Smooth muscle cell of the brain vasculature (primary cell): ENCODE results near the gene AKAP7.
"Not testable (repeated sequence)": the region's sequence is repeated elsewhere in the genome, so short reads cannot be mapped to it uniquely, and the experiment has no call there.

Experiments used
- DNase-seq: peaks from one replicate; pipeline ENCODE4 v3.0.0-alpha.2; 2012; ENCODE audit warnings: low read depth, low spot score

Gene AKAP7

DNA sequence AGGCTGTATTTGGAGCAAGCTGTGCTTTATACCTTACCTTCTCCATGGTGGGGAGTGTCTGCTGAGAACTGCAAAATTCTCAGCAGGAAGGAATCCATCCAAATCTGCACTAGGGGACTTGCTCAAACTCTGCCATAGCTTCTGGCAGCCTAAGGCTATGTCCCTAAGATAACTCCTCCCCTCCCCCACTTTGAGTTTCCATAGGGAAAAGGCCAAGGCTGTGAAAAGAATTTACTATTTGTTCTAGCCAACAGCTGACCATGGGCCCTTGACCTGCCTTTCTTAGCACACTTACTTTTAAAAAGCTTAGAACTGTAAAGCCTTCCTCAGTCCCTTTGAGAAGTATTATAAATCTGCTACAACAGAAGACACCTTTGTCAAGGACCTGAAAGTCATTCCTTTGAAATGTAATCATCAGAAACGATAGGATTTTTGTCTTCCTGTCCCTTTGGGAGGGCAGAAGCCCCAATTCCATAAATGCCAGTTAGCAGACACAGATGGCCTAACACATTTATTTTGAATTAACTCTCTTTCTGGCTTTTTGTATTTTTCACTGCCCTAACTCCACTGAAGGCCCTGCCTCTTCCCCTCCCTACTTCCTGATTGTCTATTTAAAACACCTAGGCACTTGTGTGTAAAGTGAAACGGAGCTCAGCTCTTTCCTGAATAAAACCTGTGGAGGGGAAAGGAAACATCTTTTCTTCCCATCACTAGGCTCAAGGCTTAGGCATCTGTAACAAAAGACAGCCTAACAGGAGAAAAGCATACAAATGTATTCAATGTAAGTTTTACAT, 157.1 kb downstream of the AKAP7 start:
- DNase-seq: no peak

DNA sequence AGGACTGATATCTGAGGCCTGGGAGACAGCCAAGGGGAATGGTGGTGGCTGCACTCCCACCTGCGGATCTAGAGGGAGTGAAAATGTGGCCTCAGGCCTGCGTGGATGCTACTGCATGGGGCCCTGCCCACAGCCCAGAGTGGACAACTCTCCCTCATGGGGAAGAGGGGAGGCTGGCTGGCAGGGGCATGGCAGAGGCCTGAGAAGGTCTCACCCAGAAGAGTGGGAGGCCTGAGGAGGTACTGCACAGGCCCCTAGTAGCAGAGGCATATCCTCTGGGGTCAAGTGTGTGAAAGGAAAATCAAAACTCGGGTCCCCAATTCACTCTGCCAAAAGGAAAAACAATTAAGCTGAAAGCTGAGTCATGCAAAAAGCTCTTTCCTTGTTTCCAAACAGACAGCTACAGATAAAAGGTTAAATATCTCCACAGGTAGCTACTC, 158.2 kb downstream of the AKAP7 start:
- no peak for DNase-seq

DNA sequence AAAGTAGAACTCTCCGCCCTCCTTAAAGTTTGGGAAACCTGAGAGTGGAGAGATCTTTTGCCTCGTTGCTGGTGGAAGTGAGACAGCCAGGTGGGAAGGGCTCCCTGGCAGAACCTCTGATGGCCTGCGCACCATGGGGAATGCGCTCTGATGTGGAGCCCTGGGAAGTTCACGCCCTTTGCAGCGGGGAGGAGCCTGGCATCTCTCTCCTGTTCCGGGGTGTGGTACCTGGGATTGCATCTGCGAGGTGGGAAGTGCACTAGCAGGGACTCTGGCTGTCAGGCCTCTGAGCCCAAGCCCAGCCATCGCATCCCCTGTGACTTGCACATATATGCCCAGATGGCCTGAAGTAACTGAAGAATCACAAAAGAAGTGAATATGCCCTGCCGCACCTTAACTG, 159.8 kb downstream of the AKAP7 start:
- no peak for DNase-seq

DNA sequence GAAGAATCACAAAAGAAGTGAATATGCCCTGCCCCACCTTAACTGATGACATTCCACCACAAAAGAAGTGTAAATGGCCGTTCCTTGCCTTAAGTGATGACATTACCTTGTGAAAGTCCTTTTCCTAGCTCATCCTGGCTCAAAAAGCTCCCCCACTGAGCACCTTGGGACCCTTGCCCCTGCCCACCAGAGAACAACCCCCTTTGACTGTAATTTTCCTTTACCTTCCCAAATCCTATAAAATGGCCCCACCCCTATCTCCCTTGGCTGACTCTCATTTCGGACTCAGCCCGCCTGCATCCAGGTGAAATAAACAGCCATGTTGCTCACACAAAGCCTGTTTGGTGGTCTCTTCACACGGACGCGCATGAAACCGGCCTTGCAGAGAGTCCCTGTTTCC, 165.6 kb downstream of the AKAP7 start:
- DNase-seq: not testable (repeated sequence)

DNA sequence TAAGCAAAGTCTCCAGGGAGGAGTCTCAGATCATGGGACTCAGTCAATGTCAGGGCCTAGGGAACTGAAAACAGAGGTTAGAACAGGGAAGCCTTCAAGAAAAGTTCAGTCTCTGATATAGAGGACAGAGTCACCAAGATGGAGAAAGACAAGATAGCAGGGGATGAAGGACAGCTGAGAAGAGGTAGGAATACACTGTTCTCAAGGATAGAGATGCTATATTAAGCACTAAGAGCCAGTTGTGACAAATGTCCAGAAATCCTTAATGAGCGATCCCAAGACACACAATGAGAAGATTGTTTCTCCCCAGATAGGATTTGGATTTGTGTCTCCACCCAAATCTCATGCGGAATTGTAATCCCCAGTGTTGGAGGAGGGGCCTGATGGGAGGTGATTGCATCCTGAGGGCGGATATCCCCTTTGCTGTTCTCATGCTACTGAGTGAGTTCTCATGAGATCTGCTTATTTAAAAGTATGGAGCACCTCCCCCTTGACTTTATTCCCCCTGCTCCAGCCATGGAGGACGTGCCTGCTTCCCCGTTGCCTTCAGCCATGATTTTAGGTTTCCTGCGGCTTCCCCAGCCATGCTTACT, 168.2 kb downstream of the AKAP7 start:
- DNase-seq: no peak

DNA sequence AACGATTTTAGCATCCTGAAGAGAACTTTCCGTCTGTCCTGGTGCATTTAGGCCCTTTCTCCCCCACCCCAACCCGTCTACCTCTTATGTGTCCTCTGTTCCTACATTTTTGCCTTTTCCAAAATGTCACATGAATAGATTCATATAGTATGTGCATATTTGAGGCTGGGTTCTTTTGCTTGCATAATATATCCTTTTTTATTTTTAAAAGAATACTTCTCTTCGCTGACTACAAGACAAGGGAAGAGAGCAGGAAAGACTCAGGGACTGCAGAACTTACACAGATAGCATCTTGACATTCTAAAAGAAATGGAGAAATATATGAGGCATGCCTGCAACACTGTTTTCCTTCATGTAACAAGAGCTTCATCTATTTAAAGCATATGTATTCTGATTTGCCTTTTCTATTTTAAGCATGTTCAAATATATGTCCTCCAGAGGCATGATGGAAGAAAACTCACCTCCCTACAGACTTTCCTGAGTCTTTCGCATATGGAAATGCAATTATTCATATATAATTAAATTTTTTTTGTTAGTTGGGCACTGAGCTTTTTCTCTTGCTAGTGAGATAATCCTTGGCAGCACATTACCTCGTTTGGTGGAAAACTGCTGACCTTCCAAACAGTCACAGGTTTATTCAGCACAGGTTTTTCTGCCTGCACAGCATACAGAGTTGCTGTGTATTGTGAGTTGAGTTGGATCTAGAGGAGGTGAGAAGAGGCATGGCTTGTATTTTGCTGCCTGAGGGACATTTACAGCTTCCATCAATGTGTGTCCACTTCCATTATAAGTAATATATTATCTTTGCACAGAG, 170.0 kb downstream of the AKAP7 start:
- no peak for DNase-seq

DNA sequence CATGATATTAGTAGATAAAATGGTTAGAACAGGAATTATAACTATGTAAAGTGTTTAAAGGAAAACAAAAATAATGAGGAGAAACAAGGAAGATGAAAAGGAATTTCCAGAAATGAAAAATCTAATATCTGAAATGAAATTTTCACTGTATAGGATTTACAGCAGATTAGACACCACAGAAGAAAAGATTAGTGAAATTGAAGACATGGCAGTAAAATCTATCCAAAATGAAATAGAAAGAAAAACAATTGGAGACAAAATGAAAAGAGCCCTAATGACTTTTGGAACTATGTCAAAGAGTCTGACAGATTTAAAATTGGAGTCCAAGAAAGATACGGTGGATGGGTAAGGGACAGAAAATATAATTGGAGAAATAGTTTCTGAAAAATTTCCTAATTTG, 174.2 kb downstream of the AKAP7 start:
- no peak for DNase-seq

DNA sequence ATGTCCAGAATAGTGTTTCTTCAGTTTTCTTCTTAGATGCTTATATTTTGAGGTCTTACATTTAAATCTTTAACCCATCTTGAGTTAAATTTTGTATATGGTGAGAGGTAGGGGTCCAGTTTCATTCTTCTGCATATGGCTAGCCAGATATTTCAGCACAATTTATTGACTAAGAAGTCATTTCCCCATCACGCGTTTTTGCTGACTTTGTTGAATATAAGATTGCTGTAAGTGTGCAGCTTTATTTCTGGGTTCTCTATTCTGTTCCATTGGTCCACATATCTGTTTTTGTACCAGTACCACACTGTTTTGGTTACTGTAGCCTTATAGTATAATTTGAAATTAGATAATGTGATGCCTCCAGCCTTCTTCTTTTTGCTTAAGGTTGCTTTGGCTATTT, 179.6 kb downstream of the AKAP7 start:
- no peak for DNase-seq

DNA sequence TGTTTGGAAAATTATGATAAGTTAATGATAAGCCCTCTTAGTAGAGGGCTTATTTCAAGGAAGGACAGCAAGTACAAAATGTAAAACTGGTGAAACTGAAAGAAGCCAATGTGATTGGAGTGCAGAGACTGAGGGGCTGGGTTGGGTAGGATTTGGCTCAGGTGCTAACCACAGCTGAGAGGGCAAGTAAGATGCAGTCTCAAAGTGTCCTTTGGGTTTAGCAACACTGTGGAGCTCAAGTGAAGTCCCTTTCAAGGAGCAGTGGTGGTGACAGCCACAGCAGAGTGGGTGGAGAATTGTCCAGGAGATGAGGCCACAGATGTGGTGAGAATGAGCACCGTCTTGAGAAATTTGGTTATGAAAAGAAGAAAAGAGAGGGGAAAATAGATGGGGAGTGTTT, 181.4 kb downstream of the AKAP7 start:
- DNase-seq: no peak

DNA sequence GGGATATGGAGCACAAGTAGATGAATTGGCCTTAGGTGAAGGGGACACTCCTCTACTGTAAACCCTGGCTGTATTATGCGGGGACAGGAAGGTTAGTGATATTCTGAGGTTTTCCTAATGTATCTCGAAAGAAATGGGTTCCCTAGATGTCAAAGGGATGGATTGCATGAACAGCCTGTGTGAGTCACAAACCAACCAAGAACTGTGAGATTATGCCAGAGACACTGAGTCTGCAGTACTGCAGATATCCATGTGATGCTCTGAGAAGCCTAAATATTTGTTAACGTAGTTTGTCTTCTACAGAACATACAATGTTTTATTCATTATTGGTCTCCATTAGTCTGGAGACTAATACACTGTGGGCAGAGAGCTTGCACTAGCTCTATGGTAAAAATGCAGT, 182.2 kb downstream of the AKAP7 start:
- DNase-seq: no peak

DNA sequence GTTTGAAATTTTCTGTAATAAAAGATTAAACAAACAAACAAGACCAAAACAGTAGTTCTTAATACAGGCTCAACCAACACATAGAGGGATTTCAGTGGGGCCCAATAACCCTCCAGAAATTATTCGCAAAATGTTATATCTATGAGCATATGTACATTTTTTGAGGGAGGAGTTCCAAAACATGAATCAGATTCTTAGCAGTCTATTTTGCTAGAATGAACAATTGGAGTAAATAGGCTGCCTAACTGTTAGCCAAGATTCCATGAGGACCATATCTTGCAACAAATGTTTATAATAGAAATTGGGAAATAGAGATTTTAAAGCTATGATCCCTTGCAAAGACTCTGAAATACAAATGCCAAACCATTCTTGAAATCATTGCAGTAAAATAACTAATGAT, 186.3 kb downstream of the AKAP7 start:
- no peak for DNase-seq

DNA sequence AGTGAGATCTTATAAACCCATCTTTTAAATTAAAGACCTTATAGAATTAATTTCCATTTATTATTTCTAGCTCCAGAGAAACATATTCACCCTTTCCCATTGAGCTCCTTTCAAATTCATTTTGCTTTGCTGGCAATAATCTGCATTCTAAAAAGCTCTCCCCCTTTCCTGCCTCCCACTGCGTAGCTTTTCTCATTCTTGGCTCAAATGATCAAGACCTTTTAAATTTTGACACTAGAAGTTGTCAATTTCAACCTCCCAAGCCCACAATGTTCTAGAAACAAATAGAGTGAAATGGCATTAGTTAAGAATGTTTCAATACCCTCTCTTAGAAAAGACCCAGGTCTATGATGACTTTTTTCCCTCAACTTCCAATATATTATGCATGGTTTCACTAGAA, 186.9 kb downstream of the AKAP7 start:
- DNase-seq: no peak

DNA sequence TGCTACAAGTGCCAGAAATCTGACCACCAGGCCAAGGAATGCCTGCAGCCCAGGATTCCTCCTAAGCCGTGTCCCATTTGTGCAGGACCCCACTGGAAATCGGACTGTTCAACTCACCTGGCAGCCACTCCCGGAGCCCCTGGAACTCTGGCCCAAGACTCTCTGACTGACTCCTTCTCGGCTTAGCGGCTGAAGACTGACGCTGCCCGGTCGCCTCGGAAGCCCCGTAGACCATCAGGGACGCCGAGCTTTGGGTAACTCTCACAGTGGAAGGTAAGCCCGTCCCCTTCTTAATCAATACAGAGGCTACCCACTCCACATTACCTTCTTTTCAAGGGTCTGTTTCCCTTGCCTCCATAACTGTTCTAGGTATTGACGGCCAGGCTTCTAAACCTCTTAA, 190.4 kb downstream of the AKAP7 start:
- DNase-seq: not testable (repeated sequence)

DNA sequence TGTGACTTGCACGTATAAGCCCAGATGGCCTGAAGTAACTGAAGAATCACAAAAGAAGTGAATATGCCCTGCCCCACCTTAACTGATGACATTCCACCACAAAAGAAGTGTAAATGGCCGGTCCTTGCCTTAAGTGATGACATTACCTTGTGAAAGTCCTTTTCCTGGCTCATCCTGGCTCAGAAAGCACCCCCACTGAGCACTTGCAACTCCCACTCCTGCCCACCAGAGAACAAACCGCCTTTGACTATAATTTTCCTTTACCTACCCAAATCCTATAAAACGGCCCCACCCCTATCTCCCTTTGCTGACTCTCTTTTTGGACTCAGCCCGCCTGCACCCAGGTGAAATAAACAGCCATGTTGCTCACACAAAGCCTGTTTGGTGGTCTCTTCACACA, 193.5 kb downstream of the AKAP7 start:
- DNase-seq: not testable (repeated sequence)

DNA sequence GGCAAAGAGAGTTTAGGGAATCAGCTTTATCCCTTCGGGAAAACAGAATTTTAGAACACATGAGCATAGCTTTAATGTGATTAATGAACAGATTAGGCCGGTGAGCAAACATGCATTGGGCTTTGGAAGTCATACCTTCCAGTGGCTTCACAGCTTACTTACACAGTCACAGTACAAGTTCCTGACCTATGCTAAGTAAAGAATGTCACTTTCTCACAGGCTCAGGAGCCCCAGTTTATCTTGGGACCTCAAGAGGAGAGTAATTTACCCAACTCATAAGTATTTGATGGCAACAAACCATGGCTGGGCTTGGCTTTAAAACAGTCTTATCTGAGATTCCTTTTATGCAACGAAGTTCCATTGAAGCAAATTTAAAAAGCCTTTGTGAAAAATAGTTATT, 195.9 kb downstream of the AKAP7 start:
- no peak for DNase-seq

DNA sequence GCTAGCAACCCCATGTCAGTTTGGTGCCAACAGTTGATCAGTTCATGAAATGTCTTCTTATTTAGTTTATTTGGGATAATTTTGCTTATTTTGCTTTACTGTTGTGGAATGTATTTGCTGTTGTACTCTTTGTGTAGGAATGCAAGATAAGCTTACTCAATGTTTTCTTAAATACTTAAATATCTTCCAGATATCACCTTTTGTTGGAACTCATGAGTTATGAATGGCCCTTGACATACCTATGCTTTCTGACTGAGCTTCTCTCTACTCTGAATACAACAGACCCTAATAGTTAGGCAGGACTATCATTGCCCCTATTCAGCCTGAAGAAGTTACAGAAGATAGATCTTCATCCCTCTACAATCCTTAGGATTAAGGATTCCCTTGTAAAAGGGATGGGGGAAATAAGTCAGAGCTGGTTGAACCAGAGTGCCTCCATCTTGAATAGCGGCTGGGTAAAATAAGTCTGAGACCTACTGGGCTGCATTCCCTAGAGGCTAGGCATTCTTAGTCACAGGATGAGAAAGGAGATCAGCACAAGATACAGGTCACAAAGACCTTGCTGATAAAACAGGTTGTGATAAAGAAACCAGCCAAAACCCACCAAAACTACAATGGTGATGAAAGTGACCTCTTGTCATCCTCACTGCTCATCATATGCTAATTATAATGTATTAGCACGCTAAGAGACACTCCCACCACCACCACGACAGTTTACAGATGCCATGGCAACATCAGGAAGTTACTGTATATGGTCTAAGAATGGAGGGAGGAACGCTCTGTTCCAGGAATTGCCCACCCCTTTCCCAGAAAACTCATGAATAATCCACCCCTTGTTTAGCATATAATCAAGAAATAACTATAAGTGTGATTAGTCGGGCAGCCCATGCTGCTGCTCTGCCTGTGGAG, 196.9 kb downstream of the AKAP7 start:
- DNase-seq: no peak
